ENCODE results near the gene DIDO1. TPM values are rescaled to one million over a fixed set of nuclear protein-coding genes. Genes with fewer than 3 reads are reported as not detected.

Gene DIDO1
- total RNA-seq, 1 donor from 2014 or later = 60.5 TPM

- peaks cover 54% of the 10 kb centered on the region for H3K36me3 Mint-ChIP-seq (ENCODE audit: low read depth)
- no peaks in the 10 kb centered on the region for H3K27me3 Mint-ChIP-seq (ENCODE audit: insufficient read depth)
- H3K27ac Mint-ChIP-seq = no peak overlapping the region
- H3K4me3 Mint-ChIP-seq = no peak overlapping the region
- intact Hi-C loops (cut with micrococcal nuclease) = loop anchor here (5.0 kb wide), 1 partner anchor 33 kb away; the partner anchor contains the start of gene DIDO1
- peaks cover 40% of the 10 kb centered on the region for H3K4me1 Mint-ChIP-seq (ENCODE audit: low read depth)
- no peak for DNase-seq (ENCODE audit: low spot score)
- H3K9me3 Mint-ChIP-seq = no peaks in the 10 kb centered on the region
These were observed 32.0 kb downstream of the DIDO1 start for GRCh38 chr20:62894261-62894660.

DNA sequence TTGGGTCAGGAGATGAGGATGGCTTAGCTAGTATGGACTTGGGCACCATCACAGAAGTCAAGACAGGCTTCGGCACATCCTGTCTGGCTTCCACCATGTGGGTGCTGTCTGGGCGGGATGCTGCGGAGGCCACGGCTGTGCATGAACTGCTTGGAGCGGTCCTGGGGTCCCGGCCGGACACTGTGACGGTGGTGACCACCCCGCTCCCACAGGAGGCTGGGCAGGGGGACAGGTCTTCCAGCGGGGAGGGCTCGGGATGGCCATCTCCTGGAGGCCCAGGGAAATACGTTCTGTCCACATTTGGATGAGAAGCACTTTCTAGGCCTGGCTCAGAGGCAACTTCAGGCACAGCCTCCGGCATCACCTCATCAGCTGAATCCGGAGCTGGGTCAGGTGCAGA lies 32.6 kb downstream of the DIDO1 start:
- DNase-seq (ENCODE audit: low spot score) = no peak
- Mint-ChIP-seq H3K9me3 (no peaks in the 10 kb centered on the region), H3K4me3 (no peak overlapping the region), H3K27me3 (ENCODE audit: insufficient read depth) (no peaks in the 10 kb centered on the region), H3K4me1 (ENCODE audit: low read depth) (peaks cover 35% of the 10 kb centered on the region), H3K36me3 (ENCODE audit: low read depth) (peaks cover 56% of the 10 kb centered on the region), H3K27ac (no peak overlapping the region)
- intact Hi-C loops (cut with micrococcal nuclease) = loop anchor here (5.0 kb wide), 1 partner anchor 34 kb away; the partner anchor contains the start of gene DIDO1

- intact Hi-C loops (cut with micrococcal nuclease) = loop anchor here (5.0 kb wide), 1 partner anchor 35 kb away; the partner anchor contains the start of gene DIDO1
- DNase-seq (ENCODE audit: low spot score) = no peak
- H3K27me3 Mint-ChIP-seq (ENCODE audit: insufficient read depth) = no peaks in the 10 kb centered on the region
- no peaks in the 10 kb centered on the region for H3K9me3 Mint-ChIP-seq
- no peak overlapping the region for H3K27ac Mint-ChIP-seq
- H3K4me3 Mint-ChIP-seq = no peak overlapping the region
- H3K36me3 Mint-ChIP-seq (ENCODE audit: low read depth) = peaks cover 57% of the 10 kb centered on the region
- H3K4me1 Mint-ChIP-seq (ENCODE audit: low read depth) = peaks cover 27% of the 10 kb centered on the region
These were observed 33.7 kb downstream of the DIDO1 start for GRCh38 chr20:62892348-62893304.

GRCh38 chr20:62891111-62891510 lies 35.2 kb downstream of the DIDO1 start:
- DNase-seq (ENCODE audit: low spot score) = no peak
- H3K9me3 Mint-ChIP-seq = no peaks in the 10 kb centered on the region
- peak overlapping the region; percentile 36 for H3K27ac Mint-ChIP-seq
- H3K27me3 Mint-ChIP-seq (ENCODE audit: insufficient read depth) = no peaks in the 10 kb centered on the region
- peaks cover 27% of the 10 kb centered on the region for H3K4me1 Mint-ChIP-seq (ENCODE audit: low read depth)
- H3K4me3 Mint-ChIP-seq = no peak overlapping the region
- intact Hi-C loops (cut with micrococcal nuclease) = loop anchor here (5.0 kb wide), 1 partner anchor 36 kb away; the partner anchor contains the start of gene DIDO1
- peaks cover 62% of the 10 kb centered on the region for H3K36me3 Mint-ChIP-seq (ENCODE audit: low read depth)

- intact Hi-C loops (cut with micrococcal nuclease) = loop anchor here (5.0 kb wide), 1 partner anchor 37 kb away; the partner anchor contains the start of gene DIDO1
- Mint-ChIP-seq H3K4me1 (ENCODE audit: low read depth) (peaks cover 27% of the 10 kb centered on the region), H3K27ac (no peak overlapping the region), H3K9me3 (no peaks in the 10 kb centered on the region), H3K27me3 (ENCODE audit: insufficient read depth) (no peaks in the 10 kb centered on the region), H3K36me3 (ENCODE audit: low read depth) (peaks cover 58% of the 10 kb centered on the region), H3K4me3 (no peak overlapping the region)
- no peak for DNase-seq (ENCODE audit: low spot score)
These were observed 35.9 kb downstream of the DIDO1 start for GRCh38 chr20:62890444-62890843.

GRCh38 chr20:62889871-62890270 lies 36.4 kb downstream of the DIDO1 start:
- DNase-seq (ENCODE audit: low spot score) = no peak
- no peak overlapping the region for H3K4me3 Mint-ChIP-seq
- no peaks in the 10 kb centered on the region for H3K27me3 Mint-ChIP-seq (ENCODE audit: insufficient read depth)
- H3K36me3 Mint-ChIP-seq (ENCODE audit: low read depth) = peaks cover 53% of the 10 kb centered on the region
- H3K4me1 Mint-ChIP-seq (ENCODE audit: low read depth) = peaks cover 27% of the 10 kb centered on the region
- H3K9me3 Mint-ChIP-seq = no peaks in the 10 kb centered on the region
- intact Hi-C loops (cut with micrococcal nuclease) = loop anchor here (5.0 kb wide), 1 partner anchor 37 kb away; the partner anchor contains the start of gene DIDO1
- H3K27ac Mint-ChIP-seq = no peak overlapping the region

DNA sequence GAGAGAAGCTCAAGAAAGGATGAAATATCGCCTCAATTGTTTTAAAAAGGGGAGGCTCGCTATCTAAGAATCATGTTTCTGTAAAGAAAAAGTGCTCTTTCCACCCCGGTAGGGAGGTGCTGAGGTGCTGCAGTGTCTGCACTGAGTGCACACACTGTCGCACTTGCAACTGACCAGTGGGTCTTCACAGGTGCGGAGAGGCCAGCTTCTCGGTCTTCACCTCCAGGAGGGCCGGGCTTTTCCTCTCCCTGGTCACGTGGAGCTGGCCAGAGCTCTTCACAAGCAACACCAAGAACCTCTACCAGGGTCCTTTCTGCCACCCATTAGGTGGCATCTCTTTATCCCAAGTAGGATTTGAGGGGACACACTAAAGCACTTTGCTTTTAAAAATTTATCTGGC lies 36.9 kb downstream of the DIDO1 start:
- H3K27me3 Mint-ChIP-seq (ENCODE audit: insufficient read depth) = no peaks in the 10 kb centered on the region
- H3K4me1 Mint-ChIP-seq (ENCODE audit: low read depth) = peaks cover 26% of the 10 kb centered on the region
- H3K9me3 Mint-ChIP-seq = no peaks in the 10 kb centered on the region
- intact Hi-C loops (cut with micrococcal nuclease) = no loop called here
- H3K36me3 Mint-ChIP-seq (ENCODE audit: low read depth) = peaks cover 52% of the 10 kb centered on the region
- DNase-seq (ENCODE audit: low spot score) = no peak
- H3K27ac Mint-ChIP-seq = no peak overlapping the region
- no peak overlapping the region for H3K4me3 Mint-ChIP-seq

GRCh38 chr20:62888910-62889309 lies 37.4 kb downstream of the DIDO1 start:
- peaks cover 47% of the 10 kb centered on the region for H3K36me3 Mint-ChIP-seq (ENCODE audit: low read depth)
- intact Hi-C loops (cut with micrococcal nuclease) = no loop called here

DNA sequence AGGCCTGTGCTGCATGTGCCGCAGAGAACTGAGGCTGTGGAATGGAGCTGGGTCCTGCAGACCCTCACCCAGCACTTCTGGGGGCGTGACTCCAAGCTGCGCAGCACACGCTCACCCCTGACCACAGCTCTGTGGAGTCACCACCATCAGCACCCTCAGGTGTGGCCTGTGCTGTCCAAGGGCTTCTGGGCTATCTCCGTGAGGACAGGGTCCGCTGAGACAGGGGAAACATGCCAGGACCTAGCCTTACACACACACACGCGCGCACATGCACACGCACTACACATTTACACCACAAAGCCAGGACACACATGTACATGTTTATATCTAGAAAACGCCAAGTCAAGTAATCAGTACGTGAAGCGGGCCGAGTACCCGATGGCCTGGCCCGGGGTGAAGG lies 37.9 kb downstream of the DIDO1 start:
- Mint-ChIP-seq H3K36me3 (ENCODE audit: low read depth) (peaks cover 42% of the 10 kb centered on the region), H3K4me3 (no peak overlapping the region), H3K27ac (no peak overlapping the region), H3K27me3 (ENCODE audit: insufficient read depth) (no peaks in the 10 kb centered on the region), H3K4me1 (ENCODE audit: low read depth) (peaks cover 22% of the 10 kb centered on the region), H3K9me3 (no peaks in the 10 kb centered on the region)
- DNase-seq (ENCODE audit: low spot score) = no peak
- intact Hi-C loops (cut with micrococcal nuclease) = no loop called here

More at GRCh38 chr20:62888910-62889309, 37.4 kb downstream of the DIDO1 start:
- Mint-ChIP-seq H3K4me3 (no peak overlapping the region), H3K27ac (no peak overlapping the region), H3K27me3 (ENCODE audit: insufficient read depth) (no peaks in the 10 kb centered on the region), H3K4me1 (ENCODE audit: low read depth) (peaks cover 22% of the 10 kb centered on the region), H3K9me3 (no peaks in the 10 kb centered on the region)
- no peak for DNase-seq (ENCODE audit: low spot score)

- intact Hi-C loops (cut with micrococcal nuclease) = no loop called here
- H3K4me1 Mint-ChIP-seq (ENCODE audit: low read depth) = peaks cover 21% of the 10 kb centered on the region
- no peaks in the 10 kb centered on the region for H3K27me3 Mint-ChIP-seq (ENCODE audit: insufficient read depth)
- H3K27ac Mint-ChIP-seq = no peak overlapping the region
- peaks cover 37% of the 10 kb centered on the region for H3K36me3 Mint-ChIP-seq (ENCODE audit: low read depth)
- no peaks in the 10 kb centered on the region for H3K9me3 Mint-ChIP-seq
- DNase-seq (ENCODE audit: low spot score) = no peak
- H3K4me3 Mint-ChIP-seq = no peak overlapping the region
These were observed 38.5 kb downstream of the DIDO1 start for GRCh38 chr20:62887860-62888239.

GRCh38 chr20:62887152-62887859 lies 39.0 kb downstream of the DIDO1 start:
- H3K27me3 Mint-ChIP-seq (ENCODE audit: insufficient read depth) = no peaks in the 10 kb centered on the region
- no peak for DNase-seq (ENCODE audit: low spot score)
- H3K9me3 Mint-ChIP-seq = no peaks in the 10 kb centered on the region
- H3K27ac Mint-ChIP-seq = no peak overlapping the region
- peaks cover 34% of the 10 kb centered on the region for H3K36me3 Mint-ChIP-seq (ENCODE audit: low read depth)
- H3K4me1 Mint-ChIP-seq (ENCODE audit: low read depth) = peaks cover 16% of the 10 kb centered on the region
- intact Hi-C loops (cut with micrococcal nuclease) = no loop called here
- no peak overlapping the region for H3K4me3 Mint-ChIP-seq

DNA sequence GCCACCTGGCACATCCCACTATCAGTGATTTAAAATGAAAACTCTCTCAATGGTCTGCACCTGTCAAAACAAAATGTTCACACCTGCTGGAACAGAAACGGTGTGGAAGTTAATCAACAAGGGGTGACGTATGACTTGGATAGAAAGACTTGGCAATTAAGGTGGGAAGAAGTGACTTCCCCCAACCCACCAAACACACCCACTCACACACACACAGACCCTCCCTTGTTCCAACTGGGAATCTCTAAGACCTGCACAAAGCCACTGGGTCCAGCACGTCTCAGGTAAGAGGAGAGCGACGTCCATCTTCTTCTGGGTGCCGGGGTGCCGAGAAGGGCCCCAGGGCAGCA lies 39.6 kb downstream of the DIDO1 start:
- Mint-ChIP-seq H3K4me1 (ENCODE audit: low read depth) (peaks cover 10% of the 10 kb centered on the region), H3K9me3 (no peaks in the 10 kb centered on the region), H3K27ac (no peak overlapping the region), H3K4me3 (no peak overlapping the region), H3K27me3 (ENCODE audit: insufficient read depth) (no peaks in the 10 kb centered on the region), H3K36me3 (ENCODE audit: low read depth) (peaks cover 31% of the 10 kb centered on the region)
- DNase-seq (ENCODE audit: low spot score) = no peak
- intact Hi-C loops (cut with micrococcal nuclease) = no loop called here
